Ascending aorta (tissue), 2 donors: Measurements from ENCODE around the gene CNN3. TPM values are rescaled to one million over a fixed set of nuclear protein-coding genes. Genes with fewer than 3 reads are reported as not detected.
A peak's percentile ranks its signal among the peaks of the same experiment; 100 is the strongest.

Experiments used
- DNase-seq, 2 donors: peaks; one replicate each; pipeline ENCODE4 v3.0.0-alpha.2; 2019; ENCODE audit warnings: low spot score in 2 of 2
- H3K27ac ChIP-seq, 2 donors: fragments of 200-600 bp; sonication (generic); one replicate each; pipeline ENCODE4 v1.5.1; 2016 to 2017; ENCODE audit warnings: mild to moderate bottlenecking in 1 of 2
- H3K27me3 ChIP-seq: fragments of 200-600 bp; sonication (generic); one replicate; pipeline ENCODE4 v1.5.1; 2017
- H3K36me3 ChIP-seq, 2 donors: fragments of 200-600 bp; sonication (generic); one replicate each; pipeline ENCODE4 v1.5.1; 2016
- H3K4me1 ChIP-seq, 2 donors: fragments of 200-600 bp; sonication (generic); one replicate each; pipeline ENCODE4 v1.5.1; 2016 to 2017; ENCODE audit warnings: mild to moderate bottlenecking in 1 of 2
- H3K4me3 ChIP-seq, 2 donors: fragments of 200-600 bp; sonication (generic); one replicate each; pipeline ENCODE4 v1.5.1; 2016 to 2017; ENCODE audit warnings: mild to moderate bottlenecking in 1 of 2
- H3K9me3 ChIP-seq, 2 donors: fragments of 200-600 bp; sonication (generic); one replicate each; pipeline ENCODE4 v1.5.1; 2016
- CTCF ChIP-seq, 3 experiments: fragments of 200-600 bp in 2 of 3; fragments of 450-650 bp in 1 of 3; sonication (generic) in 2 of 3; IDR thresholded peaks; one replicate each; pipeline ENCODE4 v1.5.1; 2016 to 2019; ENCODE audit warnings: antibody characterized with exemption in 3 of 3, mild to moderate bottlenecking in 1 of 3, moderate library complexity in 1 of 3
- intact Hi-C: fragments of 100-400 bp; cut with DNase I; formaldehyde crosslinking; loops from one replicate; pipeline ENCODE4 v1.15.1; 2023
- total RNA-seq: library from RNA; depleted of rRNA; stranded (reverse); fragments of >200 nt; gene quantifications from one replicate; pipeline ENCODE4 v1.1.0, GENCODE V29; 2016

The CNN3 gene
- total RNA-seq, 1 donor from 2014 or later: 362 TPM

DNA sequence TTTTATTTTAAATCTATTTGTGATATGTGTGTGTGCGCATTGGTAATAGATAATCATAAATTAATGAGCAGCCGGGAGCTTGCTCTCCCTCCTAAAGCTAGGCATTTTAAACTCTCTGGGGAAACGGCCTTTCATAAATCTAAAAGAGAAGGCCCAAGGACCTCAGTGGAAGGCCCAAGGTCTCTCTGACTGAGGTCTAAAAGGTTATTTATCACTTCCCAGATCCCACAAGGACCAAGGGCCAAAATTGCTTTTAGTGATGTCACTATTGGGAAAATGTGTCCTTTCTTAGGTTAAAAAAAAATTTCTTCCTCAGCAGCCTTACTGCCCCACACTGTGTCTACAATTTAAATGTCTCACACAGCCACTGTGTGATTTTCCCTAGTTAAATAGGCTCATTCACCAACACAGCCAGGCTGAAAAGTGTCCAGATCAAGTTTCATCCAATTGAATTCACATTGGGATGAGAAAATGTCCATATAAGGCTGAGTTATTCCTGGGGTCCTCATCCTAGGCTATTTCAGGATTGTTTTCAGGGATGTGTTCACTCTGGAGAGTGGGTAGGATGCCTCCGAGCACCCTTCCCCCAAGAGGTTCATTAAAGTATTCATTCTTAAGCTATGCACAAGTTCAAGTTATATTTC is 60.6 kb downstream of the CNN3 start:
- TF ChIP-seq CTCF (IDR thresholded peaks at IDR 0.05): no peak
- H3K27ac ChIP-seq: peak overlapping the region; percentile 94
- intact Hi-C loops: loop anchor here (1.0 kb wide), 1 partner anchor 18 kb away; no protein-coding TSS in a partner anchor
- peaks cover 14 to 52% of the 10 kb centered on the region in 2 donors for H3K4me1 ChIP-seq
- no peaks in the 10 kb centered on the region for H3K9me3 ChIP-seq
- H3K27me3 ChIP-seq: no peaks in the 10 kb centered on the region
- no peak for DNase-seq
- H3K36me3 ChIP-seq: no peaks in the 10 kb centered on the region
- H3K4me3 ChIP-seq: no peak overlapping the region

DNA sequence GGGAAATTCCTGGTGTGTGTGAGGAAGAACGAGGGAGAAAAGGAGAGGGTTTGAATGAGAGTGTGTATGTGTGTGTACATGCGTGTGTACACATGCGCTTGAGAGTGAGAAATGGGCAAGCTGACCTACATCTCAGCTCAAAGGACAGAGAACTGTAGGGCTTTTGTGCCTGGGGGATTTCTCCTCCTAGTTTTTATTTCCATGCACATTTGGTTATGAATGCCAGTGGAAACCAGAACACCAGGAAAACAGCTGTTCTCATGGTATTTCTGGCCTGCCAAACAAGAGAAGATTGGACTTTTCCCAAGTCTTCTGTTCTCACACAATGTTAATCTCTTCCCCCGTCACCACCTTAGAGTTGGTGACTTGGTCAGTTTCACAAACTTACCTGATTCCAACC is 61.5 kb downstream of the CNN3 start:
- intact Hi-C loops: no loop called here
- Histone ChIP-seq H3K4me3 (no peak overlapping the region), H3K27me3 (no peaks in the 10 kb centered on the region), H3K4me1 (peaks cover 14 to 57% of the 10 kb centered on the region in 2 donors), H3K36me3 (no peaks in the 10 kb centered on the region), H3K9me3 (no peaks in the 10 kb centered on the region), H3K27ac (peak overlapping the region; percentile 94)
- TF ChIP-seq CTCF (IDR thresholded peaks at IDR 0.05): no peak
- DNase-seq: no peak

- Histone ChIP-seq H3K9me3 (no peaks in the 10 kb centered on the region), H3K4me1 (peaks cover 14 to 57% of the 10 kb centered on the region in 2 donors), H3K36me3 (no peaks in the 10 kb centered on the region), H3K27me3 (no peaks in the 10 kb centered on the region), H3K4me3 (no peak overlapping the region), H3K27ac (peak overlapping the region; percentile 94)
- no peak for TF ChIP-seq CTCF (IDR thresholded peaks at IDR 0.05)
- intact Hi-C loops: loop anchor here (5.0 kb wide), 2 partner anchors 107 to 157 kb away; no protein-coding TSS in a partner anchor
- DNase-seq: no peak
Measured at GRCh38 chr1:94864821-94865220, 62.1 kb downstream of the CNN3 start.

GRCh38 chr1:94863919-94864318 is 63.0 kb downstream of the CNN3 start:
- Histone ChIP-seq H3K4me3 (peak overlapping the region in 1 of 2 donors; percentile 22), H3K4me1 (peaks cover 14 to 57% of the 10 kb centered on the region in 2 donors), H3K27ac (peak overlapping the region; percentile 94), H3K9me3 (no peaks in the 10 kb centered on the region), H3K36me3 (no peaks in the 10 kb centered on the region), H3K27me3 (no peaks in the 10 kb centered on the region)
- peak; percentile 21 to 89 for DNase-seq
- intact Hi-C loops: loop anchor here (1.0 to 5.0 kb wide), 4 partner anchors 9 to 158 kb away; partner anchors contain the start of gene CNN3
- no peak for TF ChIP-seq CTCF (IDR thresholded peaks at IDR 0.05)

DNA sequence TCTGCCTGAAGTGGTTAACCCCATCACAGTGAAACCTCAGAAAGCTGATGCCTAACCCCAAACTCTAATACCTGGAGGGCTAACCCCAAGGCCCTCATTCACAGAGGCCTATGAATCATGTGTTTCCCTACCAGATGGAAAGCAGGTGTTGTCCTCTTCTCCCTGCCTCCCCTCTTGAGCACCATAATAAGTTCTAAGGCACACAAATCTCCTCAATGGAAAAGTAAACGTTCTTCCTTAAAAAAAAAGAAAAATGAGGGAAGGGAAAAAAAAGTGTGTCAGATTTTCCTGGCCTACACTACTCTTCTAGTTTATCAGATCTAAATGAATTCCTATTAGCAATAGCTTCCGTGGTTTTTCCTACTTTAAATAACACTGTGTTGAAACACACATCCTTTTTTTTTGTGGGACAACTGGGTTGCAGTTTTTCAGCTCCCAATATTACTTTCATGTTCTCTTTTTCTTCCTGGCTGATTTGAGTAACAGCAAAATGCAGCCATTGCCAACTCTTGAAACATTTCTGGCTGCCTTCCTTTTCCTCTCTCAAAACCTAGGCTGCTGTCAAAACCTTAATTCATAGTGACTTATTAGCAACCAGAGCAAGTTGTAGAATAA is 63.5 kb downstream of the CNN3 start:
- Histone ChIP-seq H3K4me1 (peaks cover 14 to 57% of the 10 kb centered on the region in 2 donors), H3K9me3 (no peaks in the 10 kb centered on the region), H3K36me3 (no peaks in the 10 kb centered on the region), H3K27ac (peak overlapping the region; percentile 94), H3K4me3 (peak overlapping the region; percentile 22 to 24), H3K27me3 (no peaks in the 10 kb centered on the region)
- intact Hi-C loops: loop anchor here (1.0 to 5.0 kb wide), 4 partner anchors 8 to 159 kb away; partner anchors contain the start of gene CNN3
- peak in 1 of 2 donors; percentile 72 for DNase-seq
- no peak for TF ChIP-seq CTCF (IDR thresholded peaks at IDR 0.05)
